Gastroesophageal sphincter (tissue), 4 donors: ENCODE measurements around the gene UBXN2A. TPM values are rescaled to one million over a fixed set of nuclear protein-coding genes. Genes with fewer than 3 reads are reported as not detected.

Experiments
- ATAC-seq: fragments of 150-250 bp; one replicate; pipeline ENCODE4 v1.9.1; 2016; ENCODE audit warnings: mild to moderate bottlenecking, moderate library complexity
- H3K27ac ChIP-seq, 4 donors: fragments of 200-600 bp; sonication (generic) in 3 of 4; 1 replicate in 3 of 4; 2 replicates in 1 of 4; pipeline ENCODE4 v1.5.1; 2016 to 2019
- H3K27me3 ChIP-seq: fragments of 200-600 bp; sonication (generic); one replicate; pipeline ENCODE4 v1.5.1; 2019
- H3K36me3 ChIP-seq, 2 donors: fragments of 200-600 bp; sonication (generic); one replicate each; pipeline ENCODE4 v1.5.1; 2019; ENCODE audit warnings: control low read depth in 1 of 2
- H3K4me1 ChIP-seq, 3 donors: fragments of 200-600 bp; sonication (generic); 1 replicate in 2 of 3; 2 replicates in 1 of 3; pipeline ENCODE4 v1.5.1; 2016 to 2019; ENCODE audit warnings: control low read depth in 2 of 3
- H3K4me3 ChIP-seq, 2 donors: fragments of 200-600 bp; sonication (generic); one replicate each; pipeline ENCODE4 v1.5.1; 2019; ENCODE audit warnings: mild to moderate bottlenecking in 1 of 2, moderate library complexity in 1 of 2
- H3K9me3 ChIP-seq, 3 donors: fragments of 200-600 bp; sonication (generic); one replicate each; pipeline ENCODE4 v1.5.1; 2017 to 2019; ENCODE audit warnings: control low read depth in 2 of 3
- EP300 ChIP-seq: sonication (generic); formaldehyde crosslinking; IDR thresholded peaks from one replicate; pipeline ENCODE4 v1.6.1; 2017; ENCODE audit warnings: antibody characterized with exemption, mild to moderate bottlenecking
- POLR2A ChIP-seq, 2 donors: fragments of 450-650 bp; IDR thresholded peaks; one replicate each; pipeline ENCODE4 v1.6.1; 2017; ENCODE audit warnings: antibody characterized with exemption in 2 of 2, mild to moderate bottlenecking in 2 of 2, moderate library complexity in 1 of 2
- POLR2AphosphoS5 ChIP-seq: sonication (generic); formaldehyde crosslinking; IDR thresholded peaks from one replicate; pipeline ENCODE4 v1.6.1; 2017; ENCODE audit warnings: antibody characterized with exemption
- WGBS, 2 donors: methylation state at CpG; one replicate each; pipeline ENCODE4 v1.1.5; 2018; ENCODE audit warnings: low coverage in 1 of 2; 5-methylcytosine and 5-hydroxymethylcytosine counted together
- total RNA-seq, 4 donors: library from RNA; depleted of rRNA; stranded (reverse); fragments of >200 nt; gene quantifications; one replicate each; pipeline ENCODE4 v1.1.0, GENCODE V29; 2016
- TF ChIP-seq, protein P1 (sequence below), 4 experiments: fragments of 200-600 bp in 2 of 4; fragments of 450-650 bp in 2 of 4; sonication (generic) in 1 of 4; IDR thresholded peaks; one replicate each; pipeline ENCODE4 v1.5.1; 2017 to 2019; ENCODE audit warnings: antibody characterized with exemption in 4 of 4, mild to moderate bottlenecking in 2 of 4, moderate library complexity in 2 of 4

UBXN2A gene, protein sequence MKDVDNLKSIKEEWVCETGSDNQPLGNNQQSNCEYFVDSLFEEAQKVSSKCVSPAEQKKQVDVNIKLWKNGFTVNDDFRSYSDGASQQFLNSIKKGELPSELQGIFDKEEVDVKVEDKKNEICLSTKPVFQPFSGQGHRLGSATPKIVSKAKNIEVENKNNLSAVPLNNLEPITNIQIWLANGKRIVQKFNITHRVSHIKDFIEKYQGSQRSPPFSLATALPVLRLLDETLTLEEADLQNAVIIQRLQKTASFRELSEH
- 10 to 100 TPM; 19.1 to 29.3 (median 22.2) TPM for total RNA-seq

DNA sequence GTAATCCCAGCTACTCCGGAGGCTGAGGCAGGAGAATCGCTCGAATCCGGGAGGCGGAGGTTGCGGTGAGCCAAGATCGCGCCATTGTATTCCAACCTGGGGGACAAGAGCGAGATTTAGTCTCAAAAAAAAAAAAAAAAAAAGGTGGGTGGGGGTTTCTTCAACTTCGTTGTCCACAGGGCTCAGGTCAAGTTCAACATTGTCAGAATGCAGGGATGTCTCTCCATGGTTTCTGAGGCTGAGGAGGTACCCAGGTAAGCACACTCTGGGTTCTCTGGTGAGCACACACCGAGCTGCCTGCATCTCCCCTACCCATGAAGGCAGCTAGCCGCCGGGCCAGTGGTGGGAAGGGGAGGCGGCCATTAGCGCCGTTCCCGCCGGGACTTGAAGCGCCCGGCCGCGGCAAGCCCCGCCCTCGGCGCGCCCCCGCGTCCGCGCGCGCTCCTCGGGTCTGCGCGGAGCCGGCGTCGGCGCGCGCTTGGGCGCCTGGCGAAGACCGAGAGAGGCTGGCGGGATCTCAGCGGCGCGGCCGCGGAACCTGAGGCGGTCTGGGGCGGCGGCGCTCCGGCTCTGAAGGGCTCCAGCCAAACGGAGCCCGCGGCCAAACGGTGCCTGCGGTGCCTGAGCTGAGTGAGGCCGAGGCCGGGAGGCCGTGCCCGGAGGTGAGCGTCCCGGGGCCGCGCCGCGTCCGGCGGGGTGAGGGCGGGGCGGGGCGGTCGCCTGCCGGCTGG is at the start of gene UBXN2A:
TSS of gene UBXN2A (plus strand) at position 477 of the 731 bp plus-strand sequence. CDS start 17,852 bp downstream, outside the sequence.
- Histone ChIP-seq H3K4me1 (peaks cover 0 to 45% (median 4%) of the 10 kb centered on the region in 3 donors), H3K27ac (peak within 1 kb of the TSS; percentile 75 to 98 (median 94)), H3K36me3 (no peaks in the 10 kb centered on the region), H3K27me3 (no peaks in the 10 kb centered on the region), H3K9me3 (no peaks in the 10 kb centered on the region), H3K4me3 (peak within 1 kb of the TSS; percentile 89 to 97)
- ATAC-seq, result peak; percentile 93
- 0% methylated on average over 1 to 8 of the region's 77 CpGs for WGBS, 2 donors
- no peak for TF ChIP-seq EP300
- TF ChIP-seq POLR2A (IDR thresholded peaks at IDR 0.05), result peak; percentile 86 to 92
- peak; percentile 46 for TF ChIP-seq POLR2AphosphoS5

DNA sequence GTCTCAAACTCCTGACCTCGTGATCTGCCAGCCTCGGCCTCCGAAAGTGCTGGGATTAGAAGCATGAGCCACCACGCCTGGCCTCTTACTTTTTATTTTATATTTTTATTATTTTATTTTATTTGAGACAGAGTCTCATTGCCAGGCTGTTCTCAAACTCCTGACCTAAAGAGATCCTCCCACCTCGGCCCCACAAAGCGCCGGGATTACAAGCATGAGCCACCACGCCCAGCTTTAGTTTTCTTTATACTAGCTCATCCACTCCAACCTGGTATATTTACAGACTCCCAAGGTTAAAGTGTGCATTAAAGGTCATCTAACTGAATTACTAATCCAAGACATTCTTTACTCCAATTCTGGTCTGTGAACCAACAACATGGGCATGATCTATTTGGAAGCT is 40.1 kb upstream of the UBXN2A start:
- Histone ChIP-seq H3K4me3 (no peak overlapping the region), H3K36me3 (no peaks in the 10 kb centered on the region), H3K4me1 (peaks cover 5 to 52% (median 6%) of the 10 kb centered on the region in 3 donors), H3K9me3 (no peaks in the 10 kb centered on the region), H3K27me3 (no peaks in the 10 kb centered on the region), H3K27ac (peak overlapping the region in 2 of 4 donors; percentile 40 to 54)
- TF ChIP-seq, protein P1, sequence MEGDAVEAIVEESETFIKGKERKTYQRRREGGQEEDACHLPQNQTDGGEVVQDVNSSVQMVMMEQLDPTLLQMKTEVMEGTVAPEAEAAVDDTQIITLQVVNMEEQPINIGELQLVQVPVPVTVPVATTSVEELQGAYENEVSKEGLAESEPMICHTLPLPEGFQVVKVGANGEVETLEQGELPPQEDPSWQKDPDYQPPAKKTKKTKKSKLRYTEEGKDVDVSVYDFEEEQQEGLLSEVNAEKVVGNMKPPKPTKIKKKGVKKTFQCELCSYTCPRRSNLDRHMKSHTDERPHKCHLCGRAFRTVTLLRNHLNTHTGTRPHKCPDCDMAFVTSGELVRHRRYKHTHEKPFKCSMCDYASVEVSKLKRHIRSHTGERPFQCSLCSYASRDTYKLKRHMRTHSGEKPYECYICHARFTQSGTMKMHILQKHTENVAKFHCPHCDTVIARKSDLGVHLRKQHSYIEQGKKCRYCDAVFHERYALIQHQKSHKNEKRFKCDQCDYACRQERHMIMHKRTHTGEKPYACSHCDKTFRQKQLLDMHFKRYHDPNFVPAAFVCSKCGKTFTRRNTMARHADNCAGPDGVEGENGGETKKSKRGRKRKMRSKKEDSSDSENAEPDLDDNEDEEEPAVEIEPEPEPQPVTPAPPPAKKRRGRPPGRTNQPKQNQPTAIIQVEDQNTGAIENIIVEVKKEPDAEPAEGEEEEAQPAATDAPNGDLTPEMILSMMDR (IDR thresholded peaks at IDR 0.05), result no peak
- TF ChIP-seq POLR2AphosphoS5 (no peak), POLR2A (IDR thresholded peaks at IDR 0.05) (no peak), EP300 (no peak)
- ATAC-seq, result no peak
- WGBS, 2 donors, result 95% methylated on average over 6 of the region's 8 CpGs; no CpG with 5 or more reads in 1 of the 2 donors

DNA sequence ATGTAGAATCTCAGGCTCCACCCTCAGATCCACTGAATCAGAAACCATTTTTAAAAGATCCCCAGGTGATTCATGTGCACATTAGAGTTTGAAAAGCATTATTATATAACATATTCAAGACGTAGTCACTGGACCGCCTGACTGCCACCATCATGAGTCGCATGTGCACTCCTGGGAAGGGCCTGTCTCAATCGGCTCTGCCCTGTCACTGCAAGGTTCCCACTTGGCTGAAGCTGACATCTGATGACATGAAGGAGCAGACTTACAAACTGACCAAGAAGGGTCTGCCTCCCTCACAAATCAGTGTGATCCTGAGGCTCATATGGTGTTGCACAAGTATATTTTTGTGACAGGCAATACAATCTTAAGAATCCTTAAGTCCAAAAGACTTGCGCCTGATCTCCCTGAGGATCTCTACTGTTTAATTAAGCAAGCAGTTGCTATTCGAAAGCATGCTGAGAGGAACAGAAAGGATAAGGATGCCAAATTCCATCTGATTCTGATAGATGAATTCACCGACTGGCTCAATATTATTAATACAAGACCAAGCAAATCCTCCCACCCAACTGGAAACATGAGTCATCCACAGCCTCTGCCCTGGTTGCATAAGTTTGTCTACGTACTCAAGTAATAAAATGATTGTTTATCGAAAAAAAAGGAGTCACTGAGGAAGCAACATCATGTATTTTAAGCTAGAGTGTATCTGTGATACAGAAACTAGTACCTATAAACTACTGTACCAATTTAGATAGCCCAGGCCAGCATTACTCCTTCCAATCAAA is 39.5 kb upstream of the UBXN2A start:
- TF ChIP-seq, protein P1 (IDR thresholded peaks at IDR 0.05), result no peak
- TF ChIP-seq EP300 (no peak), POLR2AphosphoS5 (no peak), POLR2A (IDR thresholded peaks at IDR 0.05) (no peak)
- H3K27ac ChIP-seq, result peak overlapping the region in 3 of 4 donors; percentile 10 to 54 (median 40)
- H3K9me3 ChIP-seq, result no peaks in the 10 kb centered on the region
- peak; percentile 55 for ATAC-seq
- H3K27me3 ChIP-seq, result no peaks in the 10 kb centered on the region
- H3K36me3 ChIP-seq, result no peaks in the 10 kb centered on the region
- 38 to 50% methylated on average over 5 to 9 of the region's 9 CpGs for WGBS, 2 donors
- H3K4me3 ChIP-seq, result no peak overlapping the region
- H3K4me1 ChIP-seq, result peaks cover 5 to 56% (median 8%) of the 10 kb centered on the region in 3 donors

DNA sequence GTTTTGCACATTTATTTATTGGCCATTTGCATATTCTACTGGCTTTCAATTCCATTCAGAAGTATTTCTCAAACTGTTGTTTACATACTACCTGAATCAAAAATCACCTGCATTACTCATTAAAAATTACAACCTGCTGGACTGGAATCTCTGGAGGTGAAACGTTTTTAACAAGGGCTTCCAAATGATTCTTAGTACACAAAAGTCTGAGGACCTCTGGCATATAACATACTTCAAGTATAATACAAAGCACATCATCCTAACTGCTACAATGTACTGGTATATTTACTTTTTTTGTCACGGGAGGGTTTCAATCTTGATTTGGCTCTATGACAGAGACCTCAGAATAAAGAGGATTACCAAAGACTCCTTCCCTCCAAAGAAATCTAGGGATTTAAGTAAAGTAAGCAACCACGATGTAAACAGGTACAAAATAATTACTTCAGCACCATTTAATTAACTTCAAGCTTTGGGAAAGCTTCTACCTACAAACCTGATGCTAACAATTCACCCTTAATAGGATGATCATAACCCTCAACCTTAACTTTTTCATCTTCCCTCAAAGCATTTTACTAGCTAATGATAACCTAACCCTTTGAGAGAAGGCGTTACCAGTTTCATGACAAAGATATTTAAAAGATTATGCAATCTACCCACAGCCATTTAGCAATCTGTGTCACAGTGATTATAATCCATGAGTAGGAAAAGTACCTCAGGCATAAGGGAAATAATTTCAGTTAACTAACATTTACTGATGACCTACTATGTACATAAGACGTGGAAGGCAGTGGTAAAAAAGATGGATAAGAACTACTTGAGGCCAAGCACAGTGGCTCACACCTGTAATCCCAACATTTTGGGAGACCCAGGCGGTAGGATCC is 38.1 kb upstream of the UBXN2A start:
- Histone ChIP-seq H3K9me3 (no peaks in the 10 kb centered on the region), H3K36me3 (no peaks in the 10 kb centered on the region), H3K4me3 (no peak overlapping the region), H3K4me1 (peaks cover 5 to 56% (median 8%) of the 10 kb centered on the region in 3 donors), H3K27ac (peak overlapping the region in 1 of 4 donors; percentile 29), H3K27me3 (no peaks in the 10 kb centered on the region)
- ATAC-seq, result peak; percentile 76
- TF ChIP-seq POLR2AphosphoS5 (no peak), EP300 (no peak), POLR2A (IDR thresholded peaks at IDR 0.05) (no peak)
- TF ChIP-seq, protein P1 (IDR thresholded peaks at IDR 0.05), result no peak
- 62 to 70% methylated on average over 5 to 6 of the region's 6 CpGs for WGBS, 2 donors
